Stimulated activated CD8-positive, alpha-beta memory T cell treated with anti-CD3 and anti-CD28 coated beads, Interleukin-4, amount 100 ng/mL, for 24 hours (primary cell): Measurements from ENCODE around the gene LRG1.

Experiments used
- DNase-seq: peaks from one replicate; pipeline ENCODE4 v3.0.0-alpha.2; 2020; ENCODE audit warnings: low read depth

LRG1 gene

GRCh38 chr19:4539693-4540581 is at the start of gene LRG1:
Gene LRG1, minus strand, starts transcription at chr19:4540036. Its CDS starts 23 bp downstream, at chr19:4540013.
- no peak for DNase-seq

- DNase-seq: no peak
These were observed 48.5 kb upstream of the LRG1 start for GRCh38 chr19:4588291-4588761.

GRCh38 chr19:4587527-4587926 is 47.7 kb upstream of the LRG1 start:
- no peak for DNase-seq

- DNase-seq: no peak
These were observed 46.9 kb upstream of the LRG1 start for GRCh38 chr19:4586691-4587090.

GRCh38 chr19:4586245-4586644 is 46.4 kb upstream of the LRG1 start:
- no peak for DNase-seq

- no peak for DNase-seq
These were observed 45.7 kb upstream of the LRG1 start for GRCh38 chr19:4585556-4585955.

GRCh38 chr19:4584670-4585460 is 45.0 kb upstream of the LRG1 start:
- no peak for DNase-seq

GRCh38 chr19:4583961-4584669 is 44.3 kb upstream of the LRG1 start:
- no peak for DNase-seq

GRCh38 chr19:4582980-4583842 is 43.4 kb upstream of the LRG1 start:
- no peak for DNase-seq

GRCh38 chr19:4581666-4582553 is 42.1 kb upstream of the LRG1 start:
- no peak for DNase-seq

- DNase-seq: no peak
These were observed 41.3 kb upstream of the LRG1 start for GRCh38 chr19:4580961-4581665.

- DNase-seq: no peak
These were observed 40.4 kb upstream of the LRG1 start for GRCh38 chr19:4580021-4580901.

GRCh38 chr19:4579389-4579788 is 39.6 kb upstream of the LRG1 start:
- no peak for DNase-seq

GRCh38 chr19:4578552-4579248 is 38.9 kb upstream of the LRG1 start:
- DNase-seq: no peak

- DNase-seq: no peak
These were observed 37.4 kb upstream of the LRG1 start for GRCh38 chr19:4577020-4577782.

- peak; percentile 56 for DNase-seq
These were observed 36.4 kb upstream of the LRG1 start for GRCh38 chr19:4576016-4576933.
